HepG2 (cell line): ENCODE data around the gene P2RX5. TPM values are rescaled to one million over a fixed set of nuclear protein-coding genes. Genes with fewer than 3 reads are reported as not detected.

Experiments used
- GTF2F1 ChIP-seq: fragments of 150-350 bp; IDR thresholded peaks from 2 replicates; pipeline ENCODE4 v1.6.1; 2014; ENCODE audit warnings: low read length
- HOXD1 ChIP-seq: sonication (generic); formaldehyde crosslinking; IDR thresholded peaks from 2 replicates; pipeline ENCODE4 v1.5.0; 2020; ENCODE audit warnings: missing genetic modification reagents
- KAT7 ChIP-seq: IDR thresholded peaks from 2 replicates; pipeline ENCODE4 v1.6.1; 2018; ENCODE audit warnings: borderline replicate concordance, missing compliant biosample characterization
- KLF6 ChIP-seq: IDR thresholded peaks from 2 replicates; pipeline ENCODE4 v1.8.0; 2016; ENCODE audit warnings: missing biosample characterization, missing genetic modification reagents
- MTF1 ChIP-seq: sonication (generic); formaldehyde crosslinking; IDR thresholded peaks from 2 replicates; pipeline ENCODE4 v1.5.0; 2020; ENCODE audit warnings: missing genetic modification reagents
- NFE2 ChIP-seq: sonication (generic); formaldehyde crosslinking; IDR thresholded peaks from 2 replicates; pipeline ENCODE4 v1.4.0; 2020; ENCODE audit warnings: missing genetic modification reagents
- NFYC ChIP-seq: IDR thresholded peaks from 2 replicates; pipeline ENCODE4 v1.6.1; 2016; ENCODE audit warnings: missing genetic modification reagents, missing compliant biosample characterization
- PHB2 ChIP-seq: fragments of 450-650 bp; IDR thresholded peaks from 2 replicates; pipeline ENCODE4 v1.6.1; 2018; ENCODE audit not compliant: partially characterized antibody
- PHF5A ChIP-seq: IDR thresholded peaks from one replicate; pipeline ENCODE4 v1.6.1; 2018; ENCODE audit warnings: low read depth, missing genetic modification reagents; ENCODE audit not compliant: unreplicated experiment
- RFXAP ChIP-seq: sonication (generic); formaldehyde crosslinking; IDR thresholded peaks from 2 replicates; pipeline ENCODE4 v1.4.0; 2020; ENCODE audit warnings: missing genetic modification reagents, borderline replicate concordance
- RXRA ChIP-seq: sonication (generic); formaldehyde crosslinking; IDR thresholded peaks from 2 replicates; pipeline ENCODE4 v1.5.1; 2020; ENCODE audit warnings: missing genetic modification reagents
- SAFB2 ChIP-seq: sonication (generic); formaldehyde crosslinking; IDR thresholded peaks from 2 replicates; pipeline ENCODE4 v1.5.1; 2020; ENCODE audit warnings: missing genetic modification reagents, low read depth, mild to moderate bottlenecking, borderline replicate concordance
- SIX4 ChIP-seq: sonication (generic); formaldehyde crosslinking; IDR thresholded peaks from 2 replicates; pipeline ENCODE4 v1.4.0; 2020; ENCODE audit warnings: missing genetic modification reagents
- SNRNP70 ChIP-seq: fragments of 200-400 bp; formaldehyde crosslinking; IDR thresholded peaks from 2 replicates; pipeline ENCODE4 v1.6.1; 2017; ENCODE audit warnings: mild to moderate bottlenecking, low read depth, low read length, moderate library complexity
- SP1 ChIP-seq, 2 experiments: fragments of 450-650 bp in 1 of 2; sonication (generic) in 1 of 2; formaldehyde crosslinking in 1 of 2; IDR thresholded peaks; 2 replicates each; pipeline versions ENCODE4 v1.4.0 to v1.6.1; 2016 to 2020; ENCODE audit warnings: missing genetic modification reagents in 1 of 2
- ZNF256 ChIP-seq: sonication (generic); formaldehyde crosslinking; conservative IDR thresholded peaks from 2 replicates; pipeline ENCODE4 v1.4.0; 2020; ENCODE audit warnings: missing genetic modification reagents
- ZNF326 ChIP-seq: sonication (generic); formaldehyde crosslinking; IDR thresholded peaks from 2 replicates; pipeline ENCODE4 v1.4.0; 2020; ENCODE audit warnings: missing genetic modification reagents, borderline replicate concordance
- ZNF335 ChIP-seq: sonication (generic); formaldehyde crosslinking; IDR thresholded peaks from 2 replicates; pipeline ENCODE4 v1.4.0; 2020; ENCODE audit warnings: missing genetic modification reagents
- ZNF607 ChIP-seq: sonication (generic); formaldehyde crosslinking; IDR thresholded peaks from 2 replicates; pipeline ENCODE4 v1.5.1; 2020; ENCODE audit warnings: missing genetic modification reagents, mild to moderate bottlenecking, borderline replicate concordance
- ZNF766 ChIP-seq: sonication (generic); formaldehyde crosslinking; IDR thresholded peaks from 2 replicates; pipeline ENCODE4 v1.5.0; 2020; ENCODE audit warnings: missing genetic modification reagents, borderline replicate concordance
- ZNF792 ChIP-seq: IDR thresholded peaks from 2 replicates; pipeline ENCODE4 v1.6.1; 2016
- polyA plus RNA-seq, 8 experiments: library from polyadenylated mRNA; depleted of rRNA in 3 of 8; stranded (reverse) in 7 of 8; unstranded in 1 of 8; fragments of >200 nt; fragmentation: Illumina TruSeq in 4 of 8; extraction: Trizol in 4 of 8; gene quantifications; 2 replicates each; pipeline versions ENCODE4 v1.2.1 to v1.2.3, GENCODE V29; 2011 to 2016; ENCODE audit warnings: low read depth in 4 of 8, missing spikeins in 1 of 8, mixed read lengths in 1 of 8; ENCODE audit not compliant: insufficient read depth in 1 of 8
- total RNA-seq, 5 experiments: library from RNA; depleted of rRNA; stranded (reverse); fragments of >200 nt; fragmentation: Illumina TruSeq; extraction: Trizol; gene quantifications; 2 replicates each; pipeline ENCODE4 v1.2.3, GENCODE V29; 2016; ENCODE audit warnings: low read depth in 1 of 5
- TF ChIP-seq, protein P1 (sequence below): sonication (generic); formaldehyde crosslinking; IDR thresholded peaks from 2 replicates; pipeline ENCODE4 v1.5.1; 2020; ENCODE audit warnings: missing genetic modification reagents, mild to moderate bottlenecking, borderline replicate concordance
- TF ChIP-seq, protein P2 (sequence below): sonication (generic); formaldehyde crosslinking; IDR thresholded peaks from 2 replicates; pipeline ENCODE4 v1.4.0; 2020; ENCODE audit warnings: missing genetic modification reagents
- TF ChIP-seq, protein P3 (sequence below): sonication (generic); formaldehyde crosslinking; IDR thresholded peaks from 2 replicates; pipeline ENCODE4 v1.4.0; 2020; ENCODE audit warnings: mild to moderate bottlenecking, missing genetic modification reagents

P2RX5 gene
- total and polyA plus RNA-seq, 2 of the 13 experiments (the other 11 are each of a cell fraction or from before 2014, with no cell fraction given), result 0.95 to 1.7 TPM

DNA sequence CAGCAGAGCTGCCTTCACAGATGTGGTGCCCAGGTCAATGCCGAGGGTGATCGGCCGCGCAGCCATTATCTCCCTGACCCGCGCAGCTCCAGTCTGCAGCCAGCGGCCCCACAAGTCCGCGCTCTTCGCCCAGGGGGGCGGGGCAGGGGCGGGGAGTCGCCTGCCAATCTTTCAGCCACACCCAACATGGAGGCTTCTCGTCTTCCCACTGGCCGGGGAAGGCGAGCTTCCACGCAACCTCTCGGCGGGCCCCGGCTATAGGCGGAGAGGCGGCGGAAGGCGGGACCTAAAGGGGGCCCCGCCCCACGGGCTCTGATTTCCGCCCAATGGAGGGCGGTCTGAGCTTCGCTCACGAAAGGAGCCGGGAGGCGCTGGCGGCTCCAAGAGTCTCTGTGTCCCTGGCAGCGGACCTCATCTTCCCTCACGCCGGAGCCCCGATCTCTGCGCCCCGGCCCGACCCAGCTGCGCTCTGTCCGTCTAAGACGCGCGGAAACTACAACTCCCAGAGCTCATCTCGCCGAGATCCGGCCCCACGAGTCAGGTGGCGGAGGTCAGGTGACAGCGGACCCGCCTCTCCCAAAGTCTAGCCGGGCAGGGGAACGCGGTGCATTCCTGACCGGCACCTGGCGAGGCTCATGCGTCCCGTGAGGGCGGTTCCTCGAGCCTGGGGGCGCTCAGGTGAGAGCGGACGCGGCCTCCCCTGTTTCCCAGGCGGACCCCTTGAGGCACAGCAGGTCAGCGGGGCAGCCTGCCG, 59.6 kb downstream of the P2RX5 start, which contains the start of the genes CTNS and SHPK (continued):
- TF ChIP-seq, protein P1, sequence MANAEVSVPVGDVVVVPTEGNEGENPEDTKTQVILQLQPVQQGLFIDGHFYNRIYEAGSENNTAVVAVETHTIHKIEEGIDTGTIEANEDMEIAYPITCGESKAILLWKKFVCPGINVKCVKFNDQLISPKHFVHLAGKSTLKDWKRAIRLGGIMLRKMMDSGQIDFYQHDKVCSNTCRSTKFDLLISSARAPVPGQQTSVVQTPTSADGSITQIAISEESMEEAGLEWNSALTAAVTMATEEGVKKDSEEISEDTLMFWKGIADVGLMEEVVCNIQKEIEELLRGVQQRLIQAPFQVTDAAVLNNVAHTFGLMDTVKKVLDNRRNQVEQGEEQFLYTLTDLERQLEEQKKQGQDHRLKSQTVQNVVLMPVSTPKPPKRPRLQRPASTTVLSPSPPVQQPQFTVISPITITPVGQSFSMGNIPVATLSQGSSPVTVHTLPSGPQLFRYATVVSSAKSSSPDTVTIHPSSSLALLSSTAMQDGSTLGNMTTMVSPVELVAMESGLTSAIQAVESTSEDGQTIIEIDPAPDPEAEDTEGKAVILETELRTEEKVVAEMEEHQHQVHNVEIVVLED (CRISPR knock-in tag), result peak; percentile 65
- TF ChIP-seq RXRA (CRISPR knock-in tag) (0 out of 2 replicates have a peak, but pooled peaks have one; percentile 32), SIX4 (CRISPR knock-in tag) (peak; percentile 53), ZNF792 (CRISPR knock-in tag) (0 out of 2 replicates have a peak, but pooled peaks have one; percentile 13), SP1 (IDR thresholded peaks at IDR 0.05) (0 out of 2 replicates have a peak, but pooled peaks have one; percentile 60), SP1 (CRISPR knock-in tag; IDR thresholded peaks at IDR 0.05) (peak; percentile 90), ZNF326 (CRISPR knock-in tag) (no peak), RFXAP (CRISPR knock-in tag) (no peak), ZNF766 (no peak), SAFB2 (CRISPR knock-in tag) (no peak), ZNF335 (no peak), ZNF607 (CRISPR knock-in tag) (peak; percentile 87; the same call in 1 of the 2 replicates), PHB2 (no peak), NFE2 (CRISPR knock-in tag) (no peak), SNRNP70 (no peak), KLF6 (CRISPR knock-in tag) (0 out of 2 replicates have a peak, but pooled peaks have one; percentile 12), KAT7 (CRISPR knock-in tag) (no peak; the same call in 1 of the 2 replicates), GTF2F1 (no peak), HOXD1 (CRISPR knock-in tag) (peak; percentile 76; the same call in 1 of the 2 replicates), ZNF256 (CRISPR knock-in tag) (no peak), MTF1 (CRISPR knock-in tag) (no peak), NFYC (peak; percentile 86), PHF5A (CRISPR knock-in tag) (no peak)
- TF ChIP-seq, protein P2, sequence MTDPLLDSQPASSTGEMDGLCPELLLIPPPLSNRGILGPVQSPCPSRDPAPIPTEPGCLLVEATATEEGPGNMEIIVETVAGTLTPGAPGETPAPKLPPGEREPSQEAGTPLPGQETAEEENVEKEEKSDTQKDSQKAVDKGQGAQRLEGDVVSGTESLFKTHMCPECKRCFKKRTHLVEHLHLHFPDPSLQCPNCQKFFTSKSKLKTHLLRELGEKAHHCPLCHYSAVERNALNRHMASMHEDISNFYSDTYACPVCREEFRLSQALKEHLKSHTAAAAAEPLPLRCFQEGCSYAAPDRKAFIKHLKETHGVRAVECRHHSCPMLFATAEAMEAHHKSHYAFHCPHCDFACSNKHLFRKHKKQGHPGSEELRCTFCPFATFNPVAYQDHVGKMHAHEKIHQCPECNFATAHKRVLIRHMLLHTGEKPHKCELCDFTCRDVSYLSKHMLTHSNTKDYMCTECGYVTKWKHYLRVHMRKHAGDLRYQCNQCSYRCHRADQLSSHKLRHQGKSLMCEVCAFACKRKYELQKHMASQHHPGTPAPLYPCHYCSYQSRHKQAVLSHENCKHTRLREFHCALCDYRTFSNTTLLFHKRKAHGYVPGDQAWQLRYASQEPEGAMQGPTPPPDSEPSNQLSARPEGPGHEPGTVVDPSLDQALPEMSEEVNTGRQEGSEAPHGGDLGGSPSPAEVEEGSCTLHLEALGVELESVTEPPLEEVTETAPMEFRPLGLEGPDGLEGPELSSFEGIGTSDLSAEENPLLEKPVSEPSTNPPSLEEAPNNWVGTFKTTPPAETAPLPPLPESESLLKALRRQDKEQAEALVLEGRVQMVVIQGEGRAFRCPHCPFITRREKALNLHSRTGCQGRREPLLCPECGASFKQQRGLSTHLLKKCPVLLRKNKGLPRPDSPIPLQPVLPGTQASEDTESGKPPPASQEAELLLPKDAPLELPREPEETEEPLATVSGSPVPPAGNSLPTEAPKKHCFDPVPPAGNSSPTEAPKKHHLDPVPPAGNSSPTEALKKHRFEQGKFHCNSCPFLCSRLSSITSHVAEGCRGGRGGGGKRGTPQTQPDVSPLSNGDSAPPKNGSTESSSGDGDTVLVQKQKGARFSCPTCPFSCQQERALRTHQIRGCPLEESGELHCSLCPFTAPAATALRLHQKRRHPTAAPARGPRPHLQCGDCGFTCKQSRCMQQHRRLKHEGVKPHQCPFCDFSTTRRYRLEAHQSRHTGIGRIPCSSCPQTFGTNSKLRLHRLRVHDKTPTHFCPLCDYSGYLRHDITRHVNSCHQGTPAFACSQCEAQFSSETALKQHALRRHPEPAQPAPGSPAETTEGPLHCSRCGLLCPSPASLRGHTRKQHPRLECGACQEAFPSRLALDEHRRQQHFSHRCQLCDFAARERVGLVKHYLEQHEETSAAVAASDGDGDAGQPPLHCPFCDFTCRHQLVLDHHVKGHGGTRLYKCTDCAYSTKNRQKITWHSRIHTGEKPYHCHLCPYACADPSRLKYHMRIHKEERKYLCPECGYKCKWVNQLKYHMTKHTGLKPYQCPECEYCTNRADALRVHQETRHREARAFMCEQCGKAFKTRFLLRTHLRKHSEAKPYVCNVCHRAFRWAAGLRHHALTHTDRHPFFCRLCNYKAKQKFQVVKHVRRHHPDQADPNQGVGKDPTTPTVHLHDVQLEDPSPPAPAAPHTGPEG (CRISPR knock-in tag), result 0 out of 2 replicates have a peak, but pooled peaks have one; percentile 42
- TF ChIP-seq, protein P3, sequence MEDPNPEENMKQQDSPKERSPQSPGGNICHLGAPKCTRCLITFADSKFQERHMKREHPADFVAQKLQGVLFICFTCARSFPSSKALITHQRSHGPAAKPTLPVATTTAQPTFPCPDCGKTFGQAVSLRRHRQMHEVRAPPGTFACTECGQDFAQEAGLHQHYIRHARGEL (CRISPR knock-in tag), result peak; percentile 75; the same call in 1 of the 2 replicates
